T47D (cell line): ENCODE data around the gene MGME1.

Experiments
- DNase-seq, 2 experiments: peaks; one replicate each; pipeline versions ENCODE4 v3.0.0 to v3.0.0-alpha.2; 2011 to 2012; ENCODE audit warnings: low read depth in 1 of 2, low spot score in 1 of 2
- JUND ChIP-seq: IDR thresholded peaks from 2 replicates; pipeline ENCODE4 v1.6.1; 2012; ENCODE audit warnings: low read depth
- in situ Hi-C: cut with HindIII; loops from 2 replicates; pipeline ENCODE4 v1.10.0; 2016; ENCODE audit warnings: low sequenced_read_pairs, low pct_unique_long_range_greater_than_20kb

Gene MGME1

GRCh38 chr20:17969278-17969883, 563 bp downstream of the MGME1 start:
- DNase-seq = peak; percentile 47 to 75
- in situ Hi-C loops = no loop called here
- no peak for TF ChIP-seq JUND

GRCh38 chr20:17969884-17970409, 1.1 kb downstream of the MGME1 start:
- TF ChIP-seq JUND = no peak
- DNase-seq = no peak
- in situ Hi-C loops = no loop called here

- in situ Hi-C loops = no loop called here
- DNase-seq = no peak
These were observed 2.6 kb downstream of the MGME1 start for GRCh38 chr20:17971300-17972013.

DNA sequence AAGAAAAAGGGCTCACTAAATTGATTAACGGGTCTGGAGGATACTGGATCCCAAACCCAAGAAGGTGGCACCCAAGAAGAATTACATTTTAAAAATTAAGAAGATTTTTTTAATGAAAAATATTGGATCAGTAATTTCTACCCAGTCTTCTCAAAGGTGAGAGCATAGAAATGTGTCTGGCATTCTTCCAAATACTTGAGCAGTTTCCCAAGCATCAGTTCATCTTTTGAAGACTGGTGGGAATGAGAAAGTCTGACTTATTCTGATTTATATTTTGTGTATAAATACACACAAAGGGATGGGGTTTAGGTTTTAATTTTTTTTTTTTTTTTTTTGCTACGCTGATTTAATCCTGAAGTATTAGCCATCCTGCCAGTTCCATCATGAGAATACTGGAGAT, 3.3 kb downstream of the MGME1 start:
- no peak for TF ChIP-seq JUND
- DNase-seq = no peak
- in situ Hi-C loops = no loop called here

More at GRCh38 chr20:17971300-17972013, 2.6 kb downstream of the MGME1 start:
- TF ChIP-seq JUND = no peak

DNA sequence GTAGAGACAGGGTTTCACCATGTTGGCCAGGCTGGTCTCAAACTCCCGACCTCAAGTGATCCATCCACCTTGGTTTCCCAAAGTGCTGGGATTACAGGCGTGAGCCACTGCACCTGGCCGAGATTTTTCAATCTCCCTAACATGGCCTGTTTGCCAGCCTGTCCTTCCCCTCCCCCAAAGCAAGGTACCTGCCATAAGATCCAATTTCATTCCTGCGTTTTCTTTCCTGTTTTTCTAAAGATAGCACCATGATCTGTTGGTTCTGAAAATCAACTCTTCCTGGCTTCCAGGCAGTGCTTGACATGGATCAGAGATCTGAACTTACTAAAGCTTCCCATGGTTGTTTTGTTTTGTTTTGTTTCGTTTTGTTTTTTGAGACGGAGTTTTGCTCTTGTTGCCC, 7.5 kb downstream of the MGME1 start:
- in situ Hi-C loops = no loop called here
- no peak for TF ChIP-seq JUND
- DNase-seq = no peak

- in situ Hi-C loops = no loop called here
- no peak for TF ChIP-seq JUND
- DNase-seq = no peak
These were observed 16.7 kb downstream of the MGME1 start for GRCh38 chr20:17985388-17986018.

- no peak for DNase-seq
- no peak for TF ChIP-seq JUND
- in situ Hi-C loops = no loop called here
These were observed 19.2 kb downstream of the MGME1 start for GRCh38 chr20:17987988-17988387.

- in situ Hi-C loops = no loop called here
These were observed 21.6 kb downstream of the MGME1 start for GRCh38 chr20:17990278-17990972.

GRCh38 chr20:17992224-17992637, 23.4 kb downstream of the MGME1 start:
- TF ChIP-seq JUND = no peak
- DNase-seq = no peak
- in situ Hi-C loops = no loop called here

More at GRCh38 chr20:17990278-17990972, 21.6 kb downstream of the MGME1 start:
- no peak for DNase-seq
- no peak for TF ChIP-seq JUND

GRCh38 chr20:17992847-17993513, 24.2 kb downstream of the MGME1 start:
- no peak for DNase-seq
- in situ Hi-C loops = no loop called here
- no peak for TF ChIP-seq JUND

GRCh38 chr20:17993546-17993945, 24.7 kb downstream of the MGME1 start:
- TF ChIP-seq JUND = no peak
- DNase-seq = no peak
- in situ Hi-C loops = no loop called here

- in situ Hi-C loops = no loop called here
- peak in 1 of 2 experiments; percentile 68 for DNase-seq
- TF ChIP-seq JUND = no peak
These were observed 27.4 kb downstream of the MGME1 start for GRCh38 chr20:17995967-17996819.
